OCI-LY3 (cell line): ENCODE measurements around the gene FGF22.

Source experiments
- H2AFZ ChIP-seq: fragments of 200-600, 300-600 bp; shearing (Covaris generic); 2 replicates; pipeline ENCODE4 v1.6.0; 2014; ENCODE audit warnings: antibody characterized with exemption, low read depth, low read length
- H3K27ac ChIP-seq: fragments of 200-600, 300-600 bp; sonication (generic); 2 replicates; pipeline ENCODE4 v1.5.1; 2014; ENCODE audit warnings: mild to moderate bottlenecking, low read length, moderate library complexity, mixed read lengths
- H3K27me3 ChIP-seq: fragments of 200-600, 300-600 bp; sonication (generic); 2 replicates; pipeline ENCODE4 v1.6.1; 2014; ENCODE audit warnings: low read depth, low read length, mixed read lengths
- H3K36me3 ChIP-seq: fragments of 200-600, 300-600 bp; sonication (generic); replicated peaks from 2 replicates; pipeline ENCODE3; 2014; ENCODE audit warnings: low read depth, low read length, mixed read lengths
- H3K4me1 ChIP-seq: fragments of 300-600, 200-600 bp; sonication (generic); 2 replicates; pipeline ENCODE4 v1.6.1; 2014; ENCODE audit warnings: low read length, mixed read lengths
- H3K4me2 ChIP-seq: fragments of 200-600, 300-600 bp; sonication (generic); 2 replicates; pipeline ENCODE4 v1.6.1; 2014; ENCODE audit warnings: low read length, mixed read lengths
- H3K4me3 ChIP-seq: fragments of 300-600, 200-600 bp; sonication (generic); 2 replicates; pipeline ENCODE4 v1.5.1; 2014; ENCODE audit warnings: antibody characterized with exemption, mild to moderate bottlenecking, low read length, moderate library complexity
- H3K79me2 ChIP-seq: fragments of 300-600, 200-600 bp; shearing (Covaris generic); 2 replicates; pipeline ENCODE4 v1.6.1; 2014; ENCODE audit warnings: mild to moderate bottlenecking, low read length, mixed read lengths
- H3K9ac ChIP-seq: fragments of 300-600, 200-600 bp; shearing (Covaris generic); 2 replicates; pipeline ENCODE4 v1.6.0; 2014; ENCODE audit warnings: mild to moderate bottlenecking, low read length, moderate library complexity
- H3K9me3 ChIP-seq: fragments of 200-600, 300-600 bp; shearing (Covaris generic); 2 replicates; pipeline ENCODE4 v1.6.1; 2014; ENCODE audit warnings: low read length, mixed read lengths; ENCODE audit not compliant: insufficient read depth
- H4K20me1 ChIP-seq: fragments of 200-600, 300-600 bp; sonication (generic); 2 replicates; pipeline ENCODE4 v1.6.1; 2016; ENCODE audit warnings: low read length, mixed read lengths; ENCODE audit not compliant: insufficient read depth
- CTCF ChIP-seq: fragments of 200-600, 300-600 bp; sonication (generic); IDR thresholded peaks from 2 replicates; pipeline ENCODE4 v1.5.1; 2014; ENCODE audit warnings: antibody characterized with exemption, low read length, low read depth
- EZH2phosphoT487 ChIP-seq: fragments of 200-600 bp; shearing (Covaris generic); IDR thresholded peaks from 2 replicates; pipeline ENCODE4 v1.6.1; 2018; ENCODE audit warnings: antibody characterized with exemption, mixed run types, low read depth

Gene FGF22

GRCh38 chr19:661427-662196 lies 21.9 kb downstream of the FGF22 start:
- peaks cover 19% of the 10 kb centered on the region for H3K36me3 ChIP-seq
- no peaks in the 10 kb centered on the region for H3K9me3 ChIP-seq
- peak overlapping the region; percentile 96 for H3K4me2 ChIP-seq
- peaks cover 30% of the 10 kb centered on the region for H3K4me1 ChIP-seq
- H3K27me3 ChIP-seq, result no peaks in the 10 kb centered on the region
- no peak overlapping the region for H2AFZ ChIP-seq
- H3K79me2 ChIP-seq, result peaks cover 69% of the 10 kb centered on the region
- peaks cover 54% of the 10 kb centered on the region for H4K20me1 ChIP-seq
- peak overlapping the region; percentile 92 for H3K4me3 ChIP-seq
- H3K27ac ChIP-seq, result peak overlapping the region; percentile 61
- peak overlapping the region; percentile 98 for H3K9ac ChIP-seq
- TF ChIP-seq CTCF, result no peak
- TF ChIP-seq EZH2phosphoT487, result no peak

- TF ChIP-seq CTCF (no peak), EZH2phosphoT487 (no peak)
Observed at GRCh38 chr19:662207-662961, 22.7 kb downstream of the FGF22 start.

GRCh38 chr19:662962-663681 lies 23.4 kb downstream of the FGF22 start, which contains the start of gene RNF126:
TSS of gene RNF126 (minus strand) at chr19:663214. CDS start at chr19:663121, 93 bp downstream.
- Histone ChIP-seq H3K9me3 (no peaks in the 10 kb centered on the region), H4K20me1 (peaks cover 38% of the 10 kb centered on the region), H3K4me1 (peaks cover 30% of the 10 kb centered on the region), H3K79me2 (peaks cover 53% of the 10 kb centered on the region), H3K27me3 (no peaks in the 10 kb centered on the region), H3K27ac (peak within 1 kb of the TSS; percentile 61), H3K36me3 (peaks cover 6% of the 10 kb centered on the region), H3K4me2 (peak within 1 kb of the TSS; percentile 96), H3K9ac (peak within 1 kb of the TSS; percentile 98), H2AFZ (no peak within 1 kb of the TSS), H3K4me3 (peak within 1 kb of the TSS; percentile 92)
- TF ChIP-seq CTCF, result no peak
- TF ChIP-seq EZH2phosphoT487, result no peak

More at GRCh38 chr19:662207-662961, 22.7 kb downstream of the FGF22 start:
- Histone ChIP-seq H3K9ac (peak overlapping the region; percentile 98), H3K4me3 (peak overlapping the region; percentile 92), H3K27me3 (no peaks in the 10 kb centered on the region), H3K79me2 (peaks cover 61% of the 10 kb centered on the region), H3K4me1 (peaks cover 30% of the 10 kb centered on the region), H3K27ac (peak overlapping the region; percentile 61), H3K9me3 (no peaks in the 10 kb centered on the region), H4K20me1 (peaks cover 46% of the 10 kb centered on the region), H3K36me3 (peaks cover 12% of the 10 kb centered on the region), H3K4me2 (peak overlapping the region; percentile 96), H2AFZ (no peak overlapping the region)
